OCI-LY1 (cell line): ENCODE results near the gene ZMYND15.

Experiments used
- H2AFZ ChIP-seq: fragments of 200-600 bp; sonication (generic), shearing (Covaris generic); 2 replicates; pipeline ENCODE4 v1.6.0; 2014; ENCODE audit warnings: antibody characterized with exemption, mild to moderate bottlenecking, low read length
- H3F3A ChIP-seq: fragments of 200-600 bp; sonication (generic), shearing (Covaris generic); 2 replicates; pipeline ENCODE4 v1.6.0; 2014; ENCODE audit warnings: mild to moderate bottlenecking, antibody characterized with exemption, low read length, moderate library complexity; ENCODE audit not compliant: insufficient read depth
- H3K27ac ChIP-seq: fragments of 200-600 bp; sonication (generic); 2 replicates; pipeline ENCODE4 v1.5.1; 2014; ENCODE audit warnings: low read length, mixed run types, mild to moderate bottlenecking, low read depth; ENCODE audit not compliant: poor library complexity, severe bottlenecking
- H3K27me3 ChIP-seq: fragments of 200-600 bp; sonication (generic); 2 replicates; pipeline ENCODE4 v1.6.0; 2014; ENCODE audit warnings: antibody characterized with exemption, mild to moderate bottlenecking, low read length, moderate library complexity; ENCODE audit not compliant: insufficient read depth
- H3K36me3 ChIP-seq: fragments of 200-600 bp; sonication (generic); 2 replicates; pipeline ENCODE4 v1.6.1; 2014; ENCODE audit warnings: mild to moderate bottlenecking, antibody characterized with exemption, low read length, moderate library complexity, mixed read lengths; ENCODE audit not compliant: insufficient read depth
- H3K4me1 ChIP-seq: fragments of 200-600 bp; sonication (generic); 2 replicates; pipeline ENCODE4 v1.5.1; 2014; ENCODE audit warnings: mild to moderate bottlenecking, low read length, moderate library complexity; ENCODE audit not compliant: insufficient read depth, severe bottlenecking
- H3K4me2 ChIP-seq: fragments of 200-600 bp; sonication (generic), shearing (Covaris generic); 2 replicates; pipeline ENCODE4 v1.6.1; 2014; ENCODE audit warnings: low read length
- H3K4me3 ChIP-seq: fragments of 200-600 bp; sonication (generic); 2 replicates; pipeline ENCODE4 v1.5.1; 2014; ENCODE audit warnings: low read length, low read depth, mild to moderate bottlenecking, mixed read lengths; ENCODE audit not compliant: poor library complexity, severe bottlenecking
- H3K79me2 ChIP-seq: fragments of 200-600 bp; shearing (Covaris generic); 2 replicates; pipeline ENCODE4 v1.6.1; 2016; ENCODE audit warnings: mixed run types, low read length, mixed read lengths; ENCODE audit not compliant: insufficient read depth
- H3K9ac ChIP-seq: fragments of 200-600 bp; sonication (generic), shearing (Covaris generic); 2 replicates; pipeline ENCODE4 v1.6.1; 2014; ENCODE audit warnings: mild to moderate bottlenecking, low read length, mixed read lengths
- H3K9me2 ChIP-seq: fragments of 200-600 bp; sonication (generic), shearing (Covaris generic); 2 replicates; pipeline ENCODE4 v1.6.1; 2014; ENCODE audit warnings: low read depth, mild to moderate bottlenecking, low read length, mixed read lengths
- H3K9me3 ChIP-seq: fragments of 200-600 bp; shearing (Covaris generic); 2 replicates; pipeline ENCODE4 v1.6.1; 2014; ENCODE audit warnings: low read length, mixed read lengths
- H4K20me1 ChIP-seq: fragments of 200-600 bp; sonication (generic), shearing (Covaris generic); 2 replicates; pipeline ENCODE4 v1.6.0; 2016; ENCODE audit warnings: mild to moderate bottlenecking, low read length; ENCODE audit not compliant: insufficient read depth
- CTCF ChIP-seq: fragments of 200-600 bp; sonication (generic), shearing (Covaris generic); IDR thresholded peaks from 2 replicates; pipeline ENCODE4 v1.5.1; 2017; ENCODE audit warnings: mild to moderate bottlenecking, antibody characterized with exemption, low read length, moderate library complexity, mixed read lengths
- EZH2 ChIP-seq: fragments of 200-600 bp; sonication (generic), shearing (Covaris generic); IDR thresholded peaks from 2 replicates; pipeline ENCODE4 v1.8.0; 2017; ENCODE audit warnings: borderline replicate concordance, mixed run types, mild to moderate bottlenecking, antibody characterized with exemption, low read length, moderate library complexity, mixed read lengths

Gene ZMYND15

DNA sequence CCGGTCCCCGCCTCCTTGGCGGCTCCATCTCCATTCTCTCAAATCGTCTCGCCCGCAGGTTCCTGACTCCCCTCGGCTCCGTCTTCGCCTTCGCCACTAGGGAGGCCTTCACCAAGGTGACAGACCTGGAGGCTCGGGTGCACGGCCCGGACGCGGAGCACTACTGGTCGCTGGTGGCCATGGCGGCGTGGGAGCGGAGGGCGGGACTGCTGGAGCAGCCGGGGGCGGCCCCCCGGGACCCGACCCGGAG is 50.0 kb downstream of the ZMYND15 start:
- Histone ChIP-seq H3K79me2 (no peaks in the 10 kb centered on the region), H2AFZ (peak overlapping the region; percentile 87; the same call in 1 of the 2 replicates), H3K9ac (peak overlapping the region; percentile 72), H3K9me2 (no peaks in the 10 kb centered on the region), H3K36me3 (no peaks in the 10 kb centered on the region), H4K20me1 (no peaks in the 10 kb centered on the region), H3K4me2 (peak overlapping the region; percentile 100), H3K27me3 (peaks cover 5% of the 10 kb centered on the region; the same call in 1 of the 2 replicates), H3K27ac (no peak overlapping the region), H3K4me3 (peak overlapping the region; percentile 68), H3F3A (no peaks in the 10 kb centered on the region), H3K9me3 (no peaks in the 10 kb centered on the region), H3K4me1 (peaks cover 17% of the 10 kb centered on the region)
- TF ChIP-seq CTCF (no peak), EZH2 (no peak)

GRCh38 chr17:4789951-4790704 is 50.5 kb downstream of the ZMYND15 start:
- H3F3A ChIP-seq = no peaks in the 10 kb centered on the region
- H3K4me3 ChIP-seq = peak overlapping the region; percentile 68
- H2AFZ ChIP-seq = no peak overlapping the region; the same call in 1 of the 2 replicates
- H3K9me2 ChIP-seq = no peaks in the 10 kb centered on the region
- H3K36me3 ChIP-seq = no peaks in the 10 kb centered on the region
- peak overlapping the region; percentile 100 for H3K4me2 ChIP-seq
- peak overlapping the region; percentile 72 for H3K9ac ChIP-seq
- H3K9me3 ChIP-seq = no peaks in the 10 kb centered on the region
- peaks cover 17% of the 10 kb centered on the region for H3K4me1 ChIP-seq
- H4K20me1 ChIP-seq = no peaks in the 10 kb centered on the region
- no peaks in the 10 kb centered on the region for H3K79me2 ChIP-seq
- H3K27me3 ChIP-seq = peaks cover 5% of the 10 kb centered on the region; the same call in 1 of the 2 replicates
- H3K27ac ChIP-seq = no peak overlapping the region
- TF ChIP-seq CTCF = peak; percentile 75
- no peak for TF ChIP-seq EZH2

DNA sequence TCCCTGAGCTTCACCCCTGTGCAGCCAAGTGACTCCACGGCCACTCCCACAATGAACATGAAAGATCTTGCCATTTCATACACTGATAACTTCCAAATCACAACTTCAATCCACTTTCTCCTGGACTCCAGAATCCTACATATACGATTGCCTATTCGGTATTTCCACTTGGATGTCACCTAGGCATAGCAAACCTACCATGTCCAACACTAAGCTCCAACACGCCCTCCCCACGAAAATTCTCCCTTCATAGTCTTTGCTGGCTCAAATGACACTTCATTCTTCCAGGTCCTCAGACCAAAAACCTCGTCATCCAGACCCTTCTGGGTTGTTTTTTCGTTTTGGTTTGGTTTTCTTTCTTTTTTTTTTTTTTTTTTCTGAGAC is 51.1 kb downstream of the ZMYND15 start:
- peak overlapping the region; percentile 68 for H3K4me3 ChIP-seq
- H3K9me3 ChIP-seq = no peaks in the 10 kb centered on the region
- H3K4me2 ChIP-seq = peak overlapping the region; percentile 100
- no peaks in the 10 kb centered on the region for H3K79me2 ChIP-seq
- no peaks in the 10 kb centered on the region for H4K20me1 ChIP-seq
- peaks cover 5% of the 10 kb centered on the region; the same call in 1 of the 2 replicates for H3K27me3 ChIP-seq
- no peaks in the 10 kb centered on the region for H3K36me3 ChIP-seq
- peak overlapping the region; percentile 72; the same call in 1 of the 2 replicates for H3K9ac ChIP-seq
- no peaks in the 10 kb centered on the region for H3K9me2 ChIP-seq
- peaks cover 19% of the 10 kb centered on the region for H3K4me1 ChIP-seq
- H3K27ac ChIP-seq = no peak overlapping the region
- no peak overlapping the region for H2AFZ ChIP-seq
- TF ChIP-seq CTCF (no peak), EZH2 (no peak)
- no peaks in the 10 kb centered on the region for H3F3A ChIP-seq
